ENCODE data around the gene NHERF2.

NHERF2 gene

GRCh38 chr16:2042171-2042985 is 15.7 kb downstream of the NHERF2 start:
- DNase-seq = no peak

GRCh38 chr16:2042986-2043666 is 16.4 kb downstream of the NHERF2 start:
- DNase-seq = no peak

GRCh38 chr16:2043667-2044451 is 17.2 kb downstream of the NHERF2 start:
- DNase-seq = no peak

- DNase-seq = no peak
Observed at GRCh38 chr16:2044541-2044940, 17.8 kb downstream of the NHERF2 start.

- DNase-seq = no peak
Observed at GRCh38 chr16:2045965-2046892, 19.5 kb downstream of the NHERF2 start.

GRCh38 chr16:2046893-2047329 is 20.2 kb downstream of the NHERF2 start:
- no peak for DNase-seq

GRCh38 chr16:2047330-2048115 is 20.8 kb downstream of the NHERF2 start, which contains the start of the genes NTHL1 and TSC2:
Gene NTHL1 (minus strand): TSS chr16:2047834. CDS start chr16:2047823, 11 bp downstream.
Gene TSC2 (plus strand): TSS chr16:2047985. CDS start chr16:2048616, 631 bp downstream.
- DNase-seq = peak; percentile 91

GRCh38 chr16:2048116-2048543 is 21.4 kb downstream of the NHERF2 start:
- no peak for DNase-seq

- no peak for DNase-seq
Observed at GRCh38 chr16:2053211-2053610, 26.5 kb downstream of the NHERF2 start.

GRCh38 chr16:2053897-2054296 is 27.2 kb downstream of the NHERF2 start:
- no peak for DNase-seq

- DNase-seq = no peak
Observed at GRCh38 chr16:2054543-2055245, 28.0 kb downstream of the NHERF2 start.

GRCh38 chr16:2056077-2056476 is 29.4 kb downstream of the NHERF2 start:
- DNase-seq = no peak

GRCh38 chr16:2056681-2057407 is 30.1 kb downstream of the NHERF2 start:
- DNase-seq = no peak

- DNase-seq = no peak
Observed at GRCh38 chr16:2057438-2057837, 30.7 kb downstream of the NHERF2 start.

GRCh38 chr16:2058420-2058819 is 31.7 kb downstream of the NHERF2 start:
- no peak for DNase-seq

- no peak for DNase-seq
Observed at GRCh38 chr16:2058872-2059271, 32.2 kb downstream of the NHERF2 start.

- DNase-seq = no peak
Observed at GRCh38 chr16:2060346-2060745, 33.6 kb downstream of the NHERF2 start.

GRCh38 chr16:2061023-2061422 is 34.3 kb downstream of the NHERF2 start:
- no peak for DNase-seq

GRCh38 chr16:2061526-2061925 is 34.8 kb downstream of the NHERF2 start:
- no peak for DNase-seq

GRCh38 chr16:2062801-2063200 is 36.1 kb downstream of the NHERF2 start:
- DNase-seq = no peak
